Stimulated activated naive CD4-positive, alpha-beta T cell treated with Interleukin-2 at 50 U/mL for 16 hours (primary cell): ENCODE results near the gene CAPN2.
"Not testable (repeated sequence)": the region's sequence is repeated elsewhere in the genome, so short reads cannot be mapped to it uniquely, and the experiment has no call there.

ENCODE experiments used
- DNase-seq: peaks from one replicate; lab custom pipeline; 2025; lab: John Stamatoyannopoulos, UW

The CAPN2 gene

GRCh38 chr1:223792046-223792445 is 79.7 kb downstream of the CAPN2 start:
- DNase-seq: no peak

GRCh38 chr1:223793716-223794115 is 81.4 kb downstream of the CAPN2 start:
- no peak for DNase-seq

- no peak for DNase-seq
Observed at GRCh38 chr1:223794136-223794880, 82.0 kb downstream of the CAPN2 start.

GRCh38 chr1:223796210-223796609 is 83.9 kb downstream of the CAPN2 start:
- no peak for DNase-seq

- DNase-seq: no peak
Observed at GRCh38 chr1:223802032-223802431, 89.7 kb downstream of the CAPN2 start.

GRCh38 chr1:223802602-223803001 is 90.3 kb downstream of the CAPN2 start:
- no peak for DNase-seq

GRCh38 chr1:223803211-223803610 is 90.9 kb downstream of the CAPN2 start:
- no peak for DNase-seq

GRCh38 chr1:223809905-223810304 is 97.6 kb downstream of the CAPN2 start:
- not testable (repeated sequence) for DNase-seq

GRCh38 chr1:223810586-223810985 is 98.2 kb downstream of the CAPN2 start:
- no peak for DNase-seq

GRCh38 chr1:223811634-223812101 is 99.3 kb downstream of the CAPN2 start:
- DNase-seq: no peak

- no peak for DNase-seq
Observed at GRCh38 chr1:223813645-223814044, 101.3 kb downstream of the CAPN2 start.

- DNase-seq: no peak
Observed at GRCh38 chr1:223815020-223815853, 102.9 kb downstream of the CAPN2 start.

GRCh38 chr1:223815865-223816264 is 103.5 kb downstream of the CAPN2 start:
- no peak for DNase-seq

GRCh38 chr1:223817265-223817664 is 104.9 kb downstream of the CAPN2 start:
- DNase-seq: not testable (repeated sequence)

- DNase-seq: no peak
Observed at GRCh38 chr1:223819730-223820514, 107.6 kb downstream of the CAPN2 start.

- DNase-seq: no peak
Observed at GRCh38 chr1:223820515-223820858, 108.1 kb downstream of the CAPN2 start.

- DNase-seq: no peak
Observed at GRCh38 chr1:223820971-223821370, 108.6 kb downstream of the CAPN2 start.

- no peak for DNase-seq
Observed at GRCh38 chr1:223824287-223824686, 111.9 kb downstream of the CAPN2 start.

- no peak for DNase-seq
Observed at GRCh38 chr1:223824712-223825111, 112.4 kb downstream of the CAPN2 start.
